Measurements from ENCODE around the gene DNASE1L3.

GRCh38 chr3:58209933-58210332 is 839 bp downstream of the DNASE1L3 start:
- no peak for TF ChIP-seq CTCF (conservative IDR thresholded peaks at IDR 0.05; ENCODE audit: low read depth in 2 of 2)
- no peak for TF ChIP-seq CREB1 (CRISPR knock-in tag; IDR thresholded peaks at IDR 0.05; ENCODE audit: low read depth)
- no peak for TF ChIP-seq POLR2AphosphoS5 (IDR thresholded peaks at IDR 0.05; ENCODE audit: low read depth)
- no peak for TF ChIP-seq ETS1 (IDR thresholded peaks at IDR 0.05)
- TF ChIP-seq EZH2 (IDR thresholded peaks at IDR 0.05; ENCODE audit: low read depth, unreplicated experiment), result no peak
- no peak for TF ChIP-seq REST (IDR thresholded peaks at IDR 0.05; ENCODE audit: unreplicated experiment)
- no peak for TF ChIP-seq JUNB (IDR thresholded peaks at IDR 0.05; ENCODE audit: unreplicated experiment)
- no peak for TF ChIP-seq EZH2phosphoT487 (IDR thresholded peaks at IDR 0.05; ENCODE audit: unreplicated experiment)
- no peak for TF ChIP-seq NANOG (IDR thresholded peaks at IDR 0.05; ENCODE audit: borderline replicate concordance)

Measured in GM23338 (cell line).